Measurements from ENCODE around the gene SERPINB8. TPM values are rescaled to one million over a fixed set of nuclear protein-coding genes. Genes with fewer than 3 reads are reported as not detected.

The SERPINB8 gene
- polyA plus RNA-seq, 1 donor: 7.6 TPM

DNA sequence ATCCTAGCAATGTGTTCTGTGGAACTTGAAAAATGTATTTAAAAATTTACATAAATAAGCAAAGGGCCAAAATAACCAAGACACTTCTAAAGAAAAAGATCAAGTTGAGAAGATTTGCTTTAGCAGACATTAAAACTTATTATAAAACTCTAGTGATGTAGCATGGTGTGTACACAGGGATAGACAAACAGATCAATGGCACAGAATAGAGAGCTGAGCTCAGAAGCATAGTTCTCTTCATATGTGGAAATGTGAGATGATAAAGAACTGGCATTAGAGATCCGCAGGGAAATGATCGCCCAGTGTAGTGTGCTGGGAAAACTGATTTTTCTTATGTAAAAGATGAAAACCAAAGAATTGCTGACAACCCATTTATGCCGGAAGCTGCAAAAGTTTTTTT is 39.4 kb downstream of the SERPINB8 start:
- Histone ChIP-seq H3K4me3 (ENCODE audit: low read length) (no peak overlapping the region), H3K27me3 (ENCODE audit: control insufficient read depth, insufficient read depth, low read length) (no peaks in the 10 kb centered on the region), H3K4me1 (ENCODE audit: control insufficient read depth, insufficient read depth, low read length) (no peaks in the 10 kb centered on the region), H3K9me3 (ENCODE audit: control insufficient read depth, low read depth, low read length) (no peaks in the 10 kb centered on the region), H3K27ac (ENCODE audit: low read length) (no peak overlapping the region), H3K36me3 (ENCODE audit: control insufficient read depth, insufficient read depth, low read length) (no peaks in the 10 kb centered on the region)
- no peak for DNase-seq
- WGBS (ENCODE audit: insufficient coverage, low lambda C conversion rate): no CpG with 5 or more reads among the region's 3 CpGs

DNA sequence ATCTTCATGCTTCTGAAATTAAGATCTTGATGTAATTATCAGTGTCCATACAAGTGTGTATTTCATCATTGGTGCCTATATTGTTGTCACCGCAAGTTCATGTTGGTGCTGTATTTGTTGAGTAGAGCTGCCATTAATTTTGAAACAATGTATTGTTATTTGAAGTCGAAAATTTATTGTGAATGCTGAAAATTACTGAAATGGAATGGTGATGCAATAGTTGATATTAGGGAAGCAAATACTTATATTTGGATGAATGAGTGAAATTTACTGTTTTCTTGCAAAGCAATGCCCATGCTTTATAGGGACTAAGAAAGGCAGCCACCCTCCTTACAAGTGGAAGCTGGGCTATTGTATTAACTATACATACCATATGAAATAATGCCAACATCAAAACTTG is 41.6 kb downstream of the SERPINB8 start:
- Histone ChIP-seq H3K27me3 (ENCODE audit: control insufficient read depth, insufficient read depth, low read length) (peaks cover 2% of the 10 kb centered on the region), H3K4me3 (ENCODE audit: low read length) (no peak overlapping the region), H3K4me1 (ENCODE audit: control insufficient read depth, insufficient read depth, low read length) (no peaks in the 10 kb centered on the region), H3K9me3 (ENCODE audit: control insufficient read depth, low read depth, low read length) (no peaks in the 10 kb centered on the region), H3K27ac (ENCODE audit: low read length) (no peak overlapping the region), H3K36me3 (ENCODE audit: control insufficient read depth, insufficient read depth, low read length) (no peaks in the 10 kb centered on the region)
- no peak for DNase-seq
- WGBS (ENCODE audit: insufficient coverage, low lambda C conversion rate): 85% methylated on average over 2 of the region's 2 CpGs

DNA sequence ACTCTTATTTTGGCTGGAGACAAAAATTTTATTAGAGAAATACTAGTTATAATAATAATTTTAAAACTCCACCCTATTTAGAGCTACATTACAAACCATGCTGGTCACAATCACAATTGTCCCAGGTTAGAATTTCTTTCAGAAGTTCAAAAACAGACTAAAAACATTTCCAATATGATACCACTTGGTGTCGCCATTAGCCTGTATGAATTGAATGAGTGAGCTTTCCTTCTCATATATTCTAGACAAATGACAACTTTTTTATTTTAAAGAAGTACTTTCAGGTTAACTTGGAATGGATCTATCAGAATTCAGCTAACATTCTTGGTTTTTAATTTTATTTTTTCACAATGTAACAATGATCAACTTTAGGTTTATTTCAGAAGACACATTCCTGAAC is 48.0 kb downstream of the SERPINB8 start:
- 0% methylated on average over 1 of the region's 1 CpG for WGBS (ENCODE audit: insufficient coverage, low lambda C conversion rate)
- no peak for DNase-seq
- H3K27me3 ChIP-seq (ENCODE audit: control insufficient read depth, insufficient read depth, low read length): peaks cover 2% of the 10 kb centered on the region
- H3K9me3 ChIP-seq (ENCODE audit: control insufficient read depth, low read depth, low read length): no peaks in the 10 kb centered on the region
- H3K4me3 ChIP-seq (ENCODE audit: low read length): no peak overlapping the region
- H3K36me3 ChIP-seq (ENCODE audit: control insufficient read depth, insufficient read depth, low read length): no peaks in the 10 kb centered on the region
- no peak overlapping the region for H3K27ac ChIP-seq (ENCODE audit: low read length)
- no peaks in the 10 kb centered on the region for H3K4me1 ChIP-seq (ENCODE audit: control insufficient read depth, insufficient read depth, low read length)

DNA sequence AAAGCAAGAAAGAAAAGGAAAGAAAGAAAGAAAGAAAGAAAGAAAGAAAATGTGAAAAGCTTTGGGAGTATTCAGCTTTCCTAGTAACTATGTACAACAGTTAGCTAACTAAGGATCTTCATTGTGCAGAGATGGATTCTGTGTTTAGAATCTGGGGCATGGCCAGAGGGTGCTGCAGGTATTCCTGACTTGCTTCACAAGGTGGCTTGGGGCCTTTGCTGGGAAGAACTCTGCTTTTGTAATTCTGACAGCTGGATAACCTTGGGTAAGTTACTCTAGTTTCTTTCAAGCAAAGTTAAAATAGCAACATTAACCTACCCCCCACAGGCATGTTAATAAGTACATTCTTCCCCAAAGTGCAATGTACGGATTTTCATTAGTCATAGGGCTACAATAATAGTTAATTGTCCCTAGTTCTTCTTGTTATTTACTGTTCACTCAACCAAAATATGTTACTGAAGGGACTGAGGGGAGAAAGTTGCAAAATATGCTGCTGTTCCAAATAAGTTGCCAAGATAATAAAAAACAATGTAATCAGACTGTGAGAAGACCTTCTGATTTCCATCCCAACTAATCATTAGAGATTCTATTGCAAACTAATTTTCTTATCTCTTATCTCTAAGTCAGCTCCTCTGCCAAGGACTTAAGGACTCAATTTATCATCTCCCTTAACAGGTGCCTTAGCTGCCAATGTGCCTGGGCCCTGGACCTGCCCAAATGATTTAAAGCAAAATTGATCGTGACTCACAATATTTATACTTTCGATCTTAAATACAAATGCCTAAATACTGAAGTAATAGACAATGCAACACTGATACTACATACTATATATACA is 50.3 kb downstream of the SERPINB8 start:
- no peak overlapping the region for H3K27ac ChIP-seq (ENCODE audit: low read length)
- DNase-seq: no peak
- 100% methylated on average over 1 of the region's 3 CpGs for WGBS (ENCODE audit: insufficient coverage, low lambda C conversion rate)

DNA sequence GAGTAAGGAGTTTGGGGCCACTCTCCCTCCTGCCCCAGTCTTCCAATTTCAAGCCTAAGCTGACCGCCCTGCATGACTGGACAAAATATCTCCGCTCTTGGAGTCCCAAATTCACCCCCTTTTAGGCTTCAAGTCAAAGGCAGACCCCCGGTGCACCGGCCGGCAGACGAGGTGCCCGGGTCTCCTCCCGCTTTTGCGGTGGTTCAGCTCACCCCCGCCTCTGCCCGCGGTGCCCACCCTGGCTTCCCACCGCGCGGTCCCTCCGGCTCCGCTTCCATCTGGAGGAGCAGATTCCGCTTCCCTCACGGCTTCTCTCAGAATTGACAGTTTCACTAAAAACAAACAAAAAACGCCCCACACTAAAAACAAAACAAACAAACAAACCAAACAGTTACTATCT is 56.5 kb downstream of the SERPINB8 start:
- Histone ChIP-seq H3K36me3 (ENCODE audit: control insufficient read depth, insufficient read depth, low read length) (no peaks in the 10 kb centered on the region), H3K27ac (ENCODE audit: low read length) (no peak overlapping the region), H3K4me1 (ENCODE audit: control insufficient read depth, insufficient read depth, low read length) (no peaks in the 10 kb centered on the region), H3K9me3 (ENCODE audit: control insufficient read depth, low read depth, low read length) (no peaks in the 10 kb centered on the region), H3K27me3 (ENCODE audit: control insufficient read depth, insufficient read depth, low read length) (no peaks in the 10 kb centered on the region), H3K4me3 (ENCODE audit: low read length) (no peak overlapping the region)
- no peak for DNase-seq
- WGBS (ENCODE audit: insufficient coverage, low lambda C conversion rate): no CpG with 5 or more reads among the region's 20 CpGs

More for the DNA sequence above, 50.3 kb downstream of the SERPINB8 start:
- H3K27me3 ChIP-seq (ENCODE audit: control insufficient read depth, insufficient read depth, low read length): peaks cover 2% of the 10 kb centered on the region
- no peaks in the 10 kb centered on the region for H3K36me3 ChIP-seq (ENCODE audit: control insufficient read depth, insufficient read depth, low read length)
- H3K4me3 ChIP-seq (ENCODE audit: low read length): no peak overlapping the region
- H3K4me1 ChIP-seq (ENCODE audit: control insufficient read depth, insufficient read depth, low read length): no peaks in the 10 kb centered on the region
- H3K9me3 ChIP-seq (ENCODE audit: control insufficient read depth, low read depth, low read length): no peaks in the 10 kb centered on the region

DNA sequence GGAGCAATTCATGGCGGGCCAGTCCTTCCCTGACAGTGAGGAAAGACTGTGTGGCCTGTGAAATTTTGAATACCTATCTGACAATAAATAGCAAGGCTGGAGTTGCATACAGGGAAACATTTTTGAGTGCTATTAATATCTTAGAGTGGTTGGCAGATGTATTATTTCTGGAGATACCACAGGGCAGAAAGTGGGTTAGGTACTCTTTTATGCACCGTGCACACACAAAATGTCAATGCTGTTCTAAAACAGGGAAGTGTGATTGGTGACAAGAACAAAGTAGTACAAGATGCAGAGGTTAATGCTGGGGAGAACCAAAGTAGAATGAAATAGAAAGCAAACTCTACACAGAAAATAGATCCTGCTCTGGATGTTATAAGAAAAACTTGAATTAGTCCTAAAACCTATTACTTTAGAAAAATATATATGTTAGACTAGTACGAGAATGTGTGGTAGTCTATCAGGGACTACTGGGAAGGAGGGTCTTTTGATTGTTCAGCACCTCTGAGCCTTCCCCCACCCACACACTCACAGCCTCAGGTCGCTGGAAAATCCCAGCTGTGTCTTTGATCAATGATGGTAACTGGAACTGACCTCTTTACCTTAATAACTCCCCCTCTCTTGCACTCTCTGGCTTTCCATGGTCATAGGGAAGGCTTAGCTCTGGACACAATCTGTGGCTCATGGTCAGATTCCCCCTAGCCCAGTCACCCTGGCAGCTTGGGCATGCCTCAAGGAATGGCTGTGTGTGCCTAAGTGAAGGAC is 58.2 kb downstream of the SERPINB8 start:
- no peaks in the 10 kb centered on the region for H3K27me3 ChIP-seq (ENCODE audit: control insufficient read depth, insufficient read depth, low read length)
- no CpG with 5 or more reads among the region's 4 CpGs for WGBS (ENCODE audit: insufficient coverage, low lambda C conversion rate)
- DNase-seq: no peak
- no peak overlapping the region for H3K4me3 ChIP-seq (ENCODE audit: low read length)
- no peaks in the 10 kb centered on the region for H3K36me3 ChIP-seq (ENCODE audit: control insufficient read depth, insufficient read depth, low read length)
- no peak overlapping the region for H3K27ac ChIP-seq (ENCODE audit: low read length)
- no peaks in the 10 kb centered on the region for H3K9me3 ChIP-seq (ENCODE audit: control insufficient read depth, low read depth, low read length)
- H3K4me1 ChIP-seq (ENCODE audit: control insufficient read depth, insufficient read depth, low read length): no peaks in the 10 kb centered on the region

DNA sequence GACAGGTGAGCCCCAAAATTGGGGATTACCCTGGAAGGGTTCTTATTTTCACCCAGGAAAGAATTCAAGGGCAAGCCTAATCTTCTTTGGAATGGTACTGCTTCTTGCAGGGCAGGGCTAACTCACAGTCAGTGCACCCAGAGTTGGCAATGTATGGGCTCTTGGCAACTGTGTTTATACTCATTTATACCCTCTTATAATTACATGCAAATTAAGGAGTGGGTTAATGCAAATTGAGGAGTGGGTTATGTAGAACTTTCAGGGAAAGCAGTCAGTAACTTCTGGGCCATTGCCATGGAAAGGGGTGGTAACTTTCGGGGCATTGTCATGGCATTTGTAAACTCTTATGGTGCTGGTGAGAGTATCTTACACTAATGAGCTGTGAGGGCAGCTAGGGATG is 59.2 kb downstream of the SERPINB8 start:
- no peaks in the 10 kb centered on the region for H3K36me3 ChIP-seq (ENCODE audit: control insufficient read depth, insufficient read depth, low read length)
- H3K9me3 ChIP-seq (ENCODE audit: control insufficient read depth, low read depth, low read length): no peaks in the 10 kb centered on the region
- no peaks in the 10 kb centered on the region for H3K4me1 ChIP-seq (ENCODE audit: control insufficient read depth, insufficient read depth, low read length)
- DNase-seq: no peak
- H3K27ac ChIP-seq (ENCODE audit: low read length): no peak overlapping the region
- no CpG with 5 or more reads among the region's 1 CpG for WGBS (ENCODE audit: insufficient coverage, low lambda C conversion rate)
- H3K27me3 ChIP-seq (ENCODE audit: control insufficient read depth, insufficient read depth, low read length): no peaks in the 10 kb centered on the region
- H3K4me3 ChIP-seq (ENCODE audit: low read length): no peak overlapping the region

DNA sequence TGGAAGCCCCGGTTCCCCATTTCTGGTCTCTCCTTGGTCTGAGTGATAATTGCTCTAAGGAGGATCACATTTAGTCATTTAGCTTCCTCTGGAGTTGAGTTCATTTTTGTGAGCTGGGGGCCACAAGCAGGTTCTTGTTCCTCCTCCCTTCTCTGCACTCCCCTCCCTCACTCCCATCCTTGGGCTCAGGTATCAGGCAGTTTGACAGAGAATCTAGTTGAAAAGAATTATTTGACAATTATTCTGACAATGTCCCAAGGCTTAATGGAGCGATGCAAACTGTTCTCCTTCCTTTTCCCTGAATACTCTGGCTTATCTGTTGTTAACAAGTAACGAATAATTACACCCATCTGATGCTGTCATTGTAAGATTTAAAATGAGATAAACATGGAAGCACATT is 61.5 kb downstream of the SERPINB8 start:
- DNase-seq: no peak
- no peak overlapping the region for H3K4me3 ChIP-seq (ENCODE audit: low read length)
- 50% methylated on average over 1 of the region's 3 CpGs for WGBS (ENCODE audit: insufficient coverage, low lambda C conversion rate)
- H3K4me1 ChIP-seq (ENCODE audit: control insufficient read depth, insufficient read depth, low read length): no peaks in the 10 kb centered on the region
- no peak overlapping the region for H3K27ac ChIP-seq (ENCODE audit: low read length)
- no peaks in the 10 kb centered on the region for H3K9me3 ChIP-seq (ENCODE audit: control insufficient read depth, low read depth, low read length)
- no peaks in the 10 kb centered on the region for H3K27me3 ChIP-seq (ENCODE audit: control insufficient read depth, insufficient read depth, low read length)
- no peaks in the 10 kb centered on the region for H3K36me3 ChIP-seq (ENCODE audit: control insufficient read depth, insufficient read depth, low read length)

DNA sequence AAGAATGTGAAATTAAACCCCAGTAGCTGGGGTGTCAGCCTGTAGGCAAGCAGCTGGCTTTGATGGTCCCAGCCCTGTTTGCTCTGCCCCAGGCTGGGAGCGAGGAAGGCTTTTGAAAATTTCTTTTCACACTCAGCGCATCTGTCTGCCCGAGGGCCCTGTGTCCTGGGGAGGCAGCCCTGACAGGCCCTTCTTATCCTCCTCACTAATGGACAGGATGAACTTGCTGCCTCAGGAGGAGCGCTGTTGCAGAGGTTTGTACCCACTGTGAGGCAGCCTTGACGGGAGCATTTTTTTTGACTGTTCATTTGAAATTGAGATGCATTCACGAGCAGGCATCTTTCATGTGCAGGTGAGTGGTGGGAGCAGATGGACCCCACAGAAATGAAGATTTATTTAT is 62.4 kb downstream of the SERPINB8 start:
- Histone ChIP-seq H3K4me3 (ENCODE audit: low read length) (no peak overlapping the region), H3K4me1 (ENCODE audit: control insufficient read depth, insufficient read depth, low read length) (no peaks in the 10 kb centered on the region), H3K27ac (ENCODE audit: low read length) (no peak overlapping the region), H3K9me3 (ENCODE audit: control insufficient read depth, low read depth, low read length) (no peaks in the 10 kb centered on the region), H3K36me3 (ENCODE audit: control insufficient read depth, insufficient read depth, low read length) (no peaks in the 10 kb centered on the region), H3K27me3 (ENCODE audit: control insufficient read depth, insufficient read depth, low read length) (no peaks in the 10 kb centered on the region)
- WGBS (ENCODE audit: insufficient coverage, low lambda C conversion rate): no CpG with 5 or more reads among the region's 6 CpGs
- no peak for DNase-seq

DNA sequence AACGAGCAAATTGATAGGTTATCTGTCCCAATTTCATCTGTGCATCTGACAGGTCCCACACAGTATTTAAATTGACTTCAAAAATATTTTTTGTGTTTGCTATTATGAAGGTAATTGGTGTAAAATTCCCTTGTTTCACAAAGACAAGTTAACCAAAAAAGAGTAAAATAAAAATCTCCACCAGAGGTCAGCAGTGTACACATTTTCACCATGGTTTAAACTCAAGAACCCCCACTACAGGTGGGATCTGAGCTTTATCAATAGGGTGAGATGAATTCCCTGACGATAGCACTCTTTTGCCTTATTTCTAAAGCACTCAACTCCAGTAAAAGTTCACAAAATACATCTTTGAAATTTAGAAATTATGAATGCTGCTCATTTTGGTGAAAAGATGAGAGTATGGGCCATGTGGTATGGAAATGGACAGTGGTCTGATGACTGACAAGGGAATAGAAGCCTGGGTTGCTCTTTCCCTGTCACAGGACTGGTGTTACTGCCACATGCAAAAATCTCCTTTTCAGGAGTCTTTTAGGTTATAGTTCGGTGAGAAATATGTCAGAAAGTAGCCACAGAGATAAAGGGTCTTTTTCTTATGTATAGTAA is 68.0 kb downstream of the SERPINB8 start:
- Histone ChIP-seq H3K4me3 (ENCODE audit: low read length) (no peak overlapping the region), H3K27me3 (ENCODE audit: control insufficient read depth, insufficient read depth, low read length) (no peaks in the 10 kb centered on the region), H3K9me3 (ENCODE audit: control insufficient read depth, low read depth, low read length) (peaks cover 4% of the 10 kb centered on the region), H3K27ac (ENCODE audit: low read length) (no peak overlapping the region), H3K36me3 (ENCODE audit: control insufficient read depth, insufficient read depth, low read length) (no peaks in the 10 kb centered on the region), H3K4me1 (ENCODE audit: control insufficient read depth, insufficient read depth, low read length) (no peaks in the 10 kb centered on the region)
- 60% methylated on average over 1 of the region's 3 CpGs for WGBS (ENCODE audit: insufficient coverage, low lambda C conversion rate)
- peak in 1 of 2 donors; percentile 14 for DNase-seq
